Mucosa of rectum (tissue), 2 donors: ENCODE data around the gene AK5.

Experiments
- H3K27ac ChIP-seq, 2 donors: one replicate each; pipeline ENCODE4 v1.7.0; 2013; ENCODE audit warnings: inconsistent platforms in 2 of 2, low read depth in 2 of 2, low read length in 2 of 2
- H3K27me3 ChIP-seq, 2 donors: one replicate each; pipeline ENCODE4 v1.7.0; 2013; ENCODE audit warnings: low read length in 2 of 2; ENCODE audit not compliant: control insufficient read depth in 2 of 2, insufficient read depth in 2 of 2
- H3K36me3 ChIP-seq, 2 donors: one replicate each; pipeline ENCODE4 v1.7.0; 2013; ENCODE audit warnings: low read length in 2 of 2; ENCODE audit not compliant: control insufficient read depth in 2 of 2, insufficient read depth in 2 of 2
- H3K4me1 ChIP-seq, 2 donors: one replicate each; pipeline ENCODE4 v1.7.0; 2013; ENCODE audit warnings: low read length in 2 of 2, mild to moderate bottlenecking in 1 of 2; ENCODE audit not compliant: control insufficient read depth in 2 of 2, insufficient read depth in 2 of 2
- H3K4me3 ChIP-seq, 2 donors: one replicate each; pipeline ENCODE4 v1.7.0; 2013; ENCODE audit warnings: low read length in 2 of 2
- H3K9ac ChIP-seq, 2 donors: one replicate each; pipeline ENCODE4 v1.7.0; 2013; ENCODE audit warnings: low read length in 2 of 2, low read depth in 1 of 2, mild to moderate bottlenecking in 1 of 2
- H3K9me3 ChIP-seq, 2 donors: one replicate each; pipeline ENCODE4 v1.7.0; 2013; ENCODE audit warnings: low read length in 2 of 2; ENCODE audit not compliant: control insufficient read depth in 2 of 2
- donor health status: healthy.
- donor health status: Normal muscosa, but diverticular disease.

AK5 gene

GRCh38 chr1:77543822-77544448 lies 262.1 kb downstream of the AK5 start:
- Histone ChIP-seq H3K27me3 (no peaks in the 10 kb centered on the region), H3K4me3 (no peak overlapping the region), H3K36me3 (no peaks in the 10 kb centered on the region), H3K9ac (no peak overlapping the region), H3K4me1 (peaks cover 0 to 3% of the 10 kb centered on the region in 2 donors), H3K9me3 (no peaks in the 10 kb centered on the region), H3K27ac (no peak overlapping the region)

- Histone ChIP-seq H3K9ac (no peak overlapping the region), H3K36me3 (no peaks in the 10 kb centered on the region), H3K9me3 (no peaks in the 10 kb centered on the region), H3K4me3 (no peak overlapping the region), H3K4me1 (no peaks in the 10 kb centered on the region), H3K27me3 (no peaks in the 10 kb centered on the region), H3K27ac (no peak overlapping the region)
These were observed 263.0 kb downstream of the AK5 start for GRCh38 chr1:77544845-77545244.

- Histone ChIP-seq H3K9ac (no peak overlapping the region), H3K4me1 (no peaks in the 10 kb centered on the region), H3K27ac (no peak overlapping the region), H3K36me3 (no peaks in the 10 kb centered on the region), H3K27me3 (no peaks in the 10 kb centered on the region), H3K4me3 (no peak overlapping the region), H3K9me3 (no peaks in the 10 kb centered on the region)
These were observed 264.2 kb downstream of the AK5 start for GRCh38 chr1:77545970-77546369.

GRCh38 chr1:77546890-77547289 lies 265.1 kb downstream of the AK5 start:
- no peaks in the 10 kb centered on the region for H3K4me1 ChIP-seq
- no peak overlapping the region for H3K4me3 ChIP-seq
- H3K9me3 ChIP-seq = no peaks in the 10 kb centered on the region
- H3K36me3 ChIP-seq = no peaks in the 10 kb centered on the region
- H3K9ac ChIP-seq = no peak overlapping the region
- no peaks in the 10 kb centered on the region for H3K27me3 ChIP-seq
- H3K27ac ChIP-seq = no peak overlapping the region

GRCh38 chr1:77548285-77548684 lies 266.5 kb downstream of the AK5 start:
- no peak overlapping the region for H3K4me3 ChIP-seq
- no peaks in the 10 kb centered on the region for H3K36me3 ChIP-seq
- no peak overlapping the region for H3K27ac ChIP-seq

GRCh38 chr1:77550135-77550534 lies 268.3 kb downstream of the AK5 start:
- H3K27me3 ChIP-seq = no peaks in the 10 kb centered on the region
- H3K9ac ChIP-seq = no peak overlapping the region
- H3K4me3 ChIP-seq = no peak overlapping the region
- no peak overlapping the region for H3K27ac ChIP-seq
- no peaks in the 10 kb centered on the region for H3K4me1 ChIP-seq
- H3K9me3 ChIP-seq = no peaks in the 10 kb centered on the region
- no peaks in the 10 kb centered on the region for H3K36me3 ChIP-seq

More at GRCh38 chr1:77548285-77548684, 266.5 kb downstream of the AK5 start:
- Histone ChIP-seq H3K9ac (no peak overlapping the region), H3K27me3 (no peaks in the 10 kb centered on the region), H3K9me3 (no peaks in the 10 kb centered on the region), H3K4me1 (no peaks in the 10 kb centered on the region)

GRCh38 chr1:77552626-77553025 lies 270.8 kb downstream of the AK5 start:
- Histone ChIP-seq H3K9me3 (no peaks in the 10 kb centered on the region), H3K4me1 (no peaks in the 10 kb centered on the region), H3K27ac (no peak overlapping the region), H3K36me3 (no peaks in the 10 kb centered on the region), H3K9ac (no peak overlapping the region), H3K27me3 (no peaks in the 10 kb centered on the region), H3K4me3 (no peak overlapping the region)

GRCh38 chr1:77553568-77554291 lies 271.9 kb downstream of the AK5 start:
- Histone ChIP-seq H3K9ac (no peak overlapping the region), H3K9me3 (no peaks in the 10 kb centered on the region), H3K4me3 (no peak overlapping the region), H3K4me1 (no peaks in the 10 kb centered on the region), H3K27ac (no peak overlapping the region), H3K36me3 (no peaks in the 10 kb centered on the region), H3K27me3 (no peaks in the 10 kb centered on the region)

GRCh38 chr1:77556045-77556444 lies 274.2 kb downstream of the AK5 start:
- H3K4me3 ChIP-seq = no peak overlapping the region
- H3K9ac ChIP-seq = no peak overlapping the region
- H3K27ac ChIP-seq = no peak overlapping the region
- H3K27me3 ChIP-seq = no peaks in the 10 kb centered on the region
- H3K4me1 ChIP-seq = no peaks in the 10 kb centered on the region
- H3K9me3 ChIP-seq = no peaks in the 10 kb centered on the region
- H3K36me3 ChIP-seq = peaks cover under 1 to 5% of the 10 kb centered on the region in 2 donors

GRCh38 chr1:77557053-77557452 lies 275.2 kb downstream of the AK5 start:
- Histone ChIP-seq H3K36me3 (peaks cover 3 to 5% of the 10 kb centered on the region in 2 donors), H3K4me3 (no peak overlapping the region), H3K27ac (no peak overlapping the region), H3K9ac (no peak overlapping the region), H3K9me3 (no peaks in the 10 kb centered on the region), H3K4me1 (no peaks in the 10 kb centered on the region), H3K27me3 (no peaks in the 10 kb centered on the region)
